ENCODE results near the gene ELF4.

ELF4 gene

GRCh38 chrX:130111220-130112154 is 1.2 kb upstream of the ELF4 start:
- DNase-seq: no peak

- DNase-seq: peak; percentile 10
Measured at GRCh38 chrX:130109429-130110378, 593 bp downstream of the ELF4 start.

- DNase-seq: no peak
Measured at GRCh38 chrX:130108647-130109428, 1.5 kb downstream of the ELF4 start.

- no peak for DNase-seq
Measured at GRCh38 chrX:130106071-130106470, 4.2 kb downstream of the ELF4 start.

- DNase-seq: no peak
Measured at GRCh38 chrX:130105244-130105643, 5.1 kb downstream of the ELF4 start.

GRCh38 chrX:130103605-130104004 is 6.7 kb downstream of the ELF4 start:
- DNase-seq: no peak

- no peak for DNase-seq
Measured at GRCh38 chrX:130100180-130100579, 10.1 kb downstream of the ELF4 start.

GRCh38 chrX:130098210-130098552 is 12.1 kb downstream of the ELF4 start:
- no peak for DNase-seq

- no peak for DNase-seq
Measured at GRCh38 chrX:130097507-130098209, 12.6 kb downstream of the ELF4 start.

- DNase-seq: no peak
Measured at GRCh38 chrX:130095249-130096030, 14.9 kb downstream of the ELF4 start.

- no peak for DNase-seq
Measured at GRCh38 chrX:130094696-130095095, 15.6 kb downstream of the ELF4 start.

GRCh38 chrX:130093271-130093670 is 17.0 kb downstream of the ELF4 start:
- DNase-seq: no peak

GRCh38 chrX:130091980-130092522 is 18.2 kb downstream of the ELF4 start:
- DNase-seq: no peak

- no peak for DNase-seq
Measured at GRCh38 chrX:130090364-130090763, 19.9 kb downstream of the ELF4 start.

GRCh38 chrX:130086447-130087206 is 23.7 kb downstream of the ELF4 start:
- DNase-seq: no peak

- DNase-seq: no peak
Measured at GRCh38 chrX:130085551-130086446, 24.5 kb downstream of the ELF4 start.

- no peak for DNase-seq
Measured at GRCh38 chrX:130084631-130085237, 25.6 kb downstream of the ELF4 start.

GRCh38 chrX:130083656-130084382 is 26.5 kb downstream of the ELF4 start:
- DNase-seq: no peak
